Activated B cell treated with CpG ODN at 0.5 μM for 24 hours (primary cell): ENCODE results near the gene TUBGCP3. TPM values are rescaled to one million over a fixed set of nuclear protein-coding genes. Genes with fewer than 3 reads are reported as not detected.

ENCODE experiments used
- ATAC-seq: fragments of 200-7000 bp; cut with Tn5 transposase; one replicate; pipeline ENCODE4 v1.10.0; 2021; ENCODE audit warnings: low read depth, mild to moderate bottlenecking, moderate library complexity
- CTCF ChIA-PET: fragments of 350-600 bp; sonication (Branson Sonifier 250); formaldehyde crosslinking; loops from one replicate; lab custom pipeline; 2021; ENCODE audit warnings: antibody characterized with exemption; lab: Charles Lee
- POLR2A ChIA-PET: fragments of 350-600 bp; sonication (Branson Sonifier 250); formaldehyde crosslinking; loops from one replicate; lab custom pipeline; 2021; ENCODE audit warnings: antibody characterized with exemption; lab: Charles Lee
- DNase-seq: peaks from one replicate; pipeline ENCODE4 v3.0.0; 2022
- H3K27ac Mint-ChIP-seq: one replicate; pipeline ENCODE4 v1.8.0; 2020; ENCODE audit warnings: mixed read lengths
- H3K27me3 Mint-ChIP-seq: one replicate; pipeline ENCODE4 v1.8.0; 2021; ENCODE audit warnings: mixed read lengths
- H3K36me3 Mint-ChIP-seq: one replicate; pipeline ENCODE4 v1.8.0; 2021; ENCODE audit warnings: low read depth, mixed read lengths
- H3K4me1 Mint-ChIP-seq: one replicate; pipeline ENCODE4 v1.8.0; 2021; ENCODE audit warnings: mixed read lengths
- H3K4me3 Mint-ChIP-seq: one replicate; pipeline ENCODE4 v1.8.0; 2020; ENCODE audit warnings: mild to moderate bottlenecking, mixed read lengths
- H3K9me3 Mint-ChIP-seq: one replicate; pipeline ENCODE4 v1.8.0; 2020; ENCODE audit warnings: mixed read lengths
- CTCF ChIP-seq: fragments of 200-600 bp; IDR thresholded peaks from one replicate; pipeline ENCODE4 v1.8.0; 2022; ENCODE audit warnings: antibody characterized with exemption, mild to moderate bottlenecking
- intact Hi-C: fragments of 100-400 bp; cut with micrococcal nuclease; formaldehyde crosslinking; loops from one replicate; pipeline ENCODE4 v1.15.1; 2024
- total RNA-seq: library from RNA; stranded (reverse); gene quantifications from 2 replicates; pipeline ENCODE4 v1.2.3, GENCODE V29; 2022

Gene TUBGCP3
- total RNA-seq, 1 donor from 2014 or later: 57.4 TPM

GRCh38 chr13:112468069-112468468 lies 119.9 kb downstream of the TUBGCP3 start:
- ChIA-PET POLR2A (no interaction called here), CTCF (no interaction called here)
- no peaks in the 10 kb centered on the region for H3K27me3 Mint-ChIP-seq
- H3K4me1 Mint-ChIP-seq: no peaks in the 10 kb centered on the region
- ATAC-seq (no peak), DNase-seq (no peak)
- intact Hi-C loops: no loop called here
- H3K4me3 Mint-ChIP-seq: no peak overlapping the region
- no peak for TF ChIP-seq CTCF
- no peak overlapping the region for H3K27ac Mint-ChIP-seq
- peaks cover 3% of the 10 kb centered on the region for H3K36me3 Mint-ChIP-seq
- peaks cover 10% of the 10 kb centered on the region for H3K9me3 Mint-ChIP-seq

GRCh38 chr13:112467236-112467635 lies 120.7 kb downstream of the TUBGCP3 start:
- Mint-ChIP-seq H3K4me1 (no peaks in the 10 kb centered on the region), H3K4me3 (no peak overlapping the region)
- CTCF ChIA-PET: no interaction called here

GRCh38 chr13:112466132-112467058 lies 121.6 kb downstream of the TUBGCP3 start:
- no peak overlapping the region for H3K4me3 Mint-ChIP-seq
- ChIA-PET CTCF (no interaction called here), POLR2A (no interaction called here)
- H3K36me3 Mint-ChIP-seq: peaks cover 4% of the 10 kb centered on the region
- H3K27me3 Mint-ChIP-seq: no peaks in the 10 kb centered on the region
- peaks cover 8% of the 10 kb centered on the region for H3K9me3 Mint-ChIP-seq
- no peaks in the 10 kb centered on the region for H3K4me1 Mint-ChIP-seq
- no peak for DNase-seq
- ATAC-seq: no peak
- no peak for TF ChIP-seq CTCF
- intact Hi-C loops: no loop called here
- no peak overlapping the region for H3K27ac Mint-ChIP-seq

More at GRCh38 chr13:112467236-112467635, 120.7 kb downstream of the TUBGCP3 start:
- intact Hi-C loops: no loop called here
- H3K27ac Mint-ChIP-seq: no peak overlapping the region
- no peak for TF ChIP-seq CTCF
- POLR2A ChIA-PET: no interaction called here
- no peaks in the 10 kb centered on the region for H3K27me3 Mint-ChIP-seq
- H3K9me3 Mint-ChIP-seq: peaks cover 8% of the 10 kb centered on the region
- ATAC-seq (no peak), DNase-seq (no peak)
- peaks cover 4% of the 10 kb centered on the region for H3K36me3 Mint-ChIP-seq

DNA sequence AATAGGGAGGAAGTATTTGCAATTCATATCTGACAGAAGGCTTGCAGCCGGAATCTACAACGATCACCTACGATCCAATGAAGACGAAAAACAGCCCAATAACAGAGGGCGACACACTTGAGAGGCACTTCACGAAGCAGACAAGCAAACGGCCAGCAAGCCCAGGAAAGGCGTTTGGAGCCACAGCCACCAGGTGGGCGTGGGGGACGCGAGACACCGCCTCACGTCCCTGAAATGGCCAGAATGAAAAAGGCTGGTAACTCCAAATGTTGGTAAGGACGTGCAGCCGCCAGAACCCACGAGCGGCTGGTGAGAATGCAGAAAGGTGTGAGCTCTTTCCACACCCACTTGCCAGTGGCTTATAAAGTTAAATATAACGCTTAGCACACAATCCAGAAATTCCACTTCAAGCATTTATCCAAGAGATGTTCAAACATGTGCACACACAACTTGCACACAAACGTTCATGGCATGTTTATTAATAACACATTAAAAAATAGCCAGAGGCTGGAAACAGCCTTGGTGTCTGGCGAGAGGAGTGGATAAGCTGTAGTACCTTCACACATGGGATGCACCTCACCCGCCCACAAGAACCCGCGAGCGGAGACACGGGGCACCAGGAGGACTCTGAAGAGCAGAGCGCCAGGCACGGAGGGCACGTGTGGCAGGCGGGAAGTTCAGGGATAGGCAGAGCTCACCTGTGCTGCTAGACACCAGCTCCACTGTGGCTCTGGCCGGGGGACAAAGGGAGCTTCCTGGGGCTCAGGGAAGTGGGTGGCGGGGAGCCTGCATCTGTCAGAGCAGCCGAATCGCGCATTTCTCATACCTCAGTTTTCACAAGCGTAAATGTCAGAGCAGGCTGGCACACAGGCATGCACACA lies 122.5 kb downstream of the TUBGCP3 start:
- intact Hi-C loops: no loop called here
- no peak for TF ChIP-seq CTCF
- Mint-ChIP-seq H3K27me3 (no peaks in the 10 kb centered on the region), H3K27ac (no peak overlapping the region), H3K4me3 (no peak overlapping the region), H3K4me1 (no peaks in the 10 kb centered on the region), H3K9me3 (peaks cover 8% of the 10 kb centered on the region), H3K36me3 (peaks cover 4% of the 10 kb centered on the region)
- ATAC-seq (no peak), DNase-seq (no peak)
- ChIA-PET CTCF (no interaction called here), POLR2A (no interaction called here)

GRCh38 chr13:112464720-112465119 lies 123.2 kb downstream of the TUBGCP3 start:
- peaks cover 13% of the 10 kb centered on the region for H3K9me3 Mint-ChIP-seq
- ATAC-seq (no peak), DNase-seq (no peak)
- intact Hi-C loops: no loop called here
- no peaks in the 10 kb centered on the region for H3K27me3 Mint-ChIP-seq
- H3K4me3 Mint-ChIP-seq: no peak overlapping the region
- H3K36me3 Mint-ChIP-seq: peaks cover 4% of the 10 kb centered on the region
- POLR2A ChIA-PET: no interaction called here
- CTCF ChIA-PET: no interaction called here
- H3K4me1 Mint-ChIP-seq: no peaks in the 10 kb centered on the region
- no peak overlapping the region for H3K27ac Mint-ChIP-seq
- no peak for TF ChIP-seq CTCF
